B cell (primary cell): ENCODE results near the gene STK17A. TPM values are rescaled to one million over a fixed set of nuclear protein-coding genes. Genes with fewer than 3 reads are reported as not detected.

Experiments
- ATAC-seq: fragments of 200-7000 bp; cut with Tn5 transposase; one replicate; pipeline ENCODE4 v1.10.0; 2021; ENCODE audit warnings: low read depth, mild to moderate bottlenecking, moderate number of reproducible peaks, moderate library complexity
- CTCF ChIA-PET: fragments of 350-600 bp; sonication (Branson Sonifier 250); formaldehyde crosslinking; loops from one replicate; lab custom pipeline; 2021; ENCODE audit warnings: antibody characterized with exemption, inconsistent platforms; lab: Charles Lee
- POLR2A ChIA-PET: fragments of 350-600 bp; sonication (Branson Sonifier 250); formaldehyde crosslinking; loops from one replicate; lab custom pipeline; 2021; ENCODE audit warnings: antibody characterized with exemption; lab: Charles Lee
- DNase-seq: peaks from one replicate; pipeline ENCODE4 v3.0.0; 2013
- H2AFZ ChIP-seq: 2 replicates; pipeline ENCODE4 v1.6.1; 2012; ENCODE audit warnings: mild to moderate bottlenecking, low read depth, low read length; ENCODE audit not compliant: insufficient read depth, poor library complexity, severe bottlenecking
- H3K27ac ChIP-seq, 2 donors: 1 replicate in 1 of 2; 2 replicates in 1 of 2; pipeline ENCODE4 v1.5.1; 2012 to 2013; ENCODE audit warnings: low read length in 2 of 2, mild to moderate bottlenecking in 2 of 2, moderate library complexity in 1 of 2
- H3K27me3 ChIP-seq, 4 experiments: fragments of 200-600 bp in 1 of 4; sonication (generic) in 1 of 4; replicated peaks in 1 of 4; 1 replicate in 2 of 4; 2 replicates in 2 of 4; pipeline versions ENCODE4 v1.6.1 to v1.7.0; 2013 to 2016; ENCODE audit warnings: low read length in 3 of 4, mild to moderate bottlenecking in 2 of 4, mixed read lengths in 1 of 4, moderate library complexity in 1 of 4; ENCODE audit not compliant: insufficient read depth in 4 of 4, control insufficient read depth in 3 of 4; ENCODE audit errors: control extremely low read depth in 1 of 4
- H3K36me3 ChIP-seq, 2 experiments: replicated peaks in 1 of 2; 1 replicate in 1 of 2; 2 replicates in 1 of 2; pipeline versions ENCODE4 v1.6.1 to v1.7.1; 2013; ENCODE audit warnings: low read length in 1 of 2; ENCODE audit not compliant: insufficient read depth in 2 of 2, control insufficient read depth in 1 of 2; ENCODE audit errors: control extremely low read depth in 1 of 2, extremely low read depth in 1 of 2
- H3K4me1 ChIP-seq, 2 donors: fragments of 200-600 bp in 1 of 2; sonication (generic) in 1 of 2; 1 replicate in 1 of 2; 2 replicates in 1 of 2; pipeline versions ENCODE4 v1.5.1 to v1.6.1; 2013 to 2017; ENCODE audit warnings: low read length in 2 of 2; ENCODE audit not compliant: control insufficient read depth in 2 of 2, insufficient read depth in 2 of 2
- H3K4me2 ChIP-seq: replicated peaks from 2 replicates; pipeline ENCODE3; 2012; ENCODE audit warnings: mild to moderate bottlenecking, low read depth, low read length; ENCODE audit not compliant: poor library complexity, severe bottlenecking
- H3K4me3 ChIP-seq, 5 experiments: fragments of 200-600 bp in 1 of 5; sonication (generic) in 1 of 5; 1 replicate in 3 of 5; 2 replicates in 2 of 5; pipeline versions ENCODE4 v1.5.1 to v1.7.0; 2011 to 2016; ENCODE audit warnings: low read length in 4 of 5, mild to moderate bottlenecking in 4 of 5, low read depth in 2 of 5, control low read depth in 1 of 5, moderate library complexity in 1 of 5; ENCODE audit not compliant: insufficient read depth in 1 of 5; ENCODE audit errors: control extremely low read depth in 1 of 5, extremely low read depth in 1 of 5
- H3K79me2 ChIP-seq: fragments of 200-600 bp; sonication (generic); one replicate; pipeline ENCODE4 v1.6.0; 2016; ENCODE audit warnings: low read length; ENCODE audit not compliant: control insufficient read depth, insufficient read depth
- H3K9ac ChIP-seq: fragments of 200-600 bp; sonication (generic); 2 replicates; pipeline ENCODE4 v1.6.1; 2017; ENCODE audit warnings: mild to moderate bottlenecking, low read length, moderate library complexity
- H3K9me3 ChIP-seq, 3 donors: one replicate each; pipeline versions ENCODE4 v1.6.1 to v1.7.1; 2013; ENCODE audit warnings: low read length in 2 of 3; ENCODE audit not compliant: control insufficient read depth in 2 of 3, insufficient read depth in 1 of 3; ENCODE audit errors: control extremely low read depth in 1 of 3
- H4K20me1 ChIP-seq: 2 replicates; pipeline ENCODE4 v1.6.0; 2012; ENCODE audit warnings: mild to moderate bottlenecking, low read length; ENCODE audit not compliant: insufficient read depth, control insufficient read depth, poor library complexity, severe bottlenecking
- H3K27ac Mint-ChIP-seq: one replicate; pipeline ENCODE4 v1.8.0; 2021; ENCODE audit warnings: mixed read lengths
- H3K27me3 Mint-ChIP-seq: one replicate; pipeline ENCODE4 v1.8.0; 2021; ENCODE audit warnings: mixed read lengths
- H3K4me1 Mint-ChIP-seq: one replicate; pipeline ENCODE4 v1.8.0; 2021; ENCODE audit warnings: mixed read lengths
- H3K4me3 Mint-ChIP-seq: one replicate; pipeline ENCODE4 v1.8.0; 2021; ENCODE audit warnings: mixed read lengths
- H3K9me3 Mint-ChIP-seq: one replicate; pipeline ENCODE4 v1.8.0; 2022; ENCODE audit warnings: mixed read lengths; ENCODE audit not compliant: insufficient read depth
- CTCF ChIP-seq: fragments of 200-600 bp; IDR thresholded peaks from one replicate; pipeline ENCODE4 v1.8.0; 2022; ENCODE audit warnings: antibody characterized with exemption, mild to moderate bottlenecking
- EZH2 ChIP-seq: IDR thresholded peaks from 2 replicates; pipeline ENCODE4 v1.6.1; 2012; ENCODE audit warnings: borderline replicate concordance, low read depth, mild to moderate bottlenecking, moderate library complexity, low read length; ENCODE audit not compliant: insufficient read depth, poor library complexity, severe bottlenecking
- WGBS: methylation state at CpG from one replicate; pipeline ENCODE4 v1.1.5; 2013; ENCODE audit warnings: missing lambda C conversion rate; ENCODE audit not compliant: insufficient coverage; 5-methylcytosine and 5-hydroxymethylcytosine counted together
- intact Hi-C: fragments of 100-400 bp; cut with micrococcal nuclease; formaldehyde crosslinking; loops from one replicate; pipeline ENCODE4 v1.10.0; 2022
- polyA plus RNA-seq: library from polyadenylated mRNA; depleted of rRNA; stranded (reverse); fragments of >200 nt; gene quantifications from 2 replicates; pipeline ENCODE4 v1.2.3, GENCODE V29; 2012
- total RNA-seq, 2 donors: library from RNA; stranded (reverse); fragments of 120-200 nt in 1 of 2; gene quantifications; 1 replicate in 1 of 2; 2 replicates in 1 of 2; pipeline versions ENCODE4 v1.2.3 to v1.2.4, GENCODE V29; 2013 to 2022

The STK17A gene
- total and polyA plus RNA-seq, 2 donors (not counting 1 experiment from before 2014, with no cell fraction given), result 72.8 to 111 TPM

DNA sequence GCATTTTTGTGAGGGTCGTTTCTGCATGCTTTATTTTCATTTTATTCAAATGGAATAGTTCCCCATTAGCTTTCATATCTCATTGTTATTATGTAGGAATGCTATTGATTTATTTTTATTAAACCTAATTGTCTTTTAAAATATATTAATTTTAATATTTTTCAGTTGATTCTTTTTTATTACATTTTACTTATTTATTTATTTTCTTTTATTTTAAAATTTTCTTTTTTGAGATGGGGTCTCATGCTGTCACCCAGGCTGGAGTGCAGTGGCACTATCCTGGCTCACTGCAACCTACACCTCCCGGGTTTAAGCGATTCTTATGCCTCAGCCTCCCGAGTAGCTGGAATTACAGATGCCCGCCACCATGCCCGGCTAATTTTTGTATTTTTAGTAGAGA is 7.4 kb upstream of the STK17A start:
- H2AFZ ChIP-seq, result no peak overlapping the region
- H3K4me1 Mint-ChIP-seq, result no peaks in the 10 kb centered on the region
- DNase-seq (no peak), ATAC-seq (no peak)
- H3K9me3 Mint-ChIP-seq, result no peaks in the 10 kb centered on the region
- no peak overlapping the region for H3K4me2 ChIP-seq
- H3K4me3 Mint-ChIP-seq, result no peak overlapping the region
- H3K27ac Mint-ChIP-seq, result no peak overlapping the region
- no peaks in the 10 kb centered on the region for H3K4me1 ChIP-seq
- H3K36me3 ChIP-seq, result no peaks in the 10 kb centered on the region
- H3K9me3 ChIP-seq, result no peaks in the 10 kb centered on the region
- no CpG with 5 or more reads among the region's 6 CpGs for WGBS
- ChIA-PET POLR2A (no interaction called here), CTCF (interaction anchor here (1.7 to 4.1 kb wide), 3 partner anchors 7 to 146 kb away, joined by 5 to 21 read pairs (median 6); partner anchors contain the start of gene STK17A)
- H3K79me2 ChIP-seq, result no peaks in the 10 kb centered on the region
- H3K9ac ChIP-seq, result no peak overlapping the region
- H3K4me3 ChIP-seq, result no peak overlapping the region
- H3K27me3 Mint-ChIP-seq, result no peaks in the 10 kb centered on the region
- no peak overlapping the region for H3K27ac ChIP-seq
- H4K20me1 ChIP-seq, result no peaks in the 10 kb centered on the region
- no peaks in the 10 kb centered on the region for H3K27me3 ChIP-seq
- intact Hi-C loops, result no loop called here
- no peak for TF ChIP-seq CTCF
- no peak for TF ChIP-seq EZH2

- TF ChIP-seq CTCF (no peak), EZH2 (no peak)
- DNase-seq (no peak), ATAC-seq (no peak)
- H3K4me1 Mint-ChIP-seq, result no peaks in the 10 kb centered on the region
- H3K4me3 ChIP-seq, result no peak overlapping the region
- no peaks in the 10 kb centered on the region for H4K20me1 ChIP-seq
- H3K4me2 ChIP-seq, result no peak overlapping the region
- no peaks in the 10 kb centered on the region for H3K4me1 ChIP-seq
- ChIA-PET POLR2A (no interaction called here), CTCF (no interaction called here)
- no peaks in the 10 kb centered on the region for H3K9me3 Mint-ChIP-seq
- no peak overlapping the region for H2AFZ ChIP-seq
- H3K79me2 ChIP-seq, result no peaks in the 10 kb centered on the region
- no peak overlapping the region for H3K9ac ChIP-seq
- H3K27me3 Mint-ChIP-seq, result no peaks in the 10 kb centered on the region
- no peak overlapping the region for H3K27ac ChIP-seq
- no peak overlapping the region for H3K27ac Mint-ChIP-seq
- peaks cover 0 to 1% (median 0%) of the 10 kb centered on the region in 4 experiments for H3K27me3 ChIP-seq
- no peaks in the 10 kb centered on the region for H3K9me3 ChIP-seq
- no CpG with 5 or more reads among the region's 3 CpGs for WGBS
- no peak overlapping the region for H3K4me3 Mint-ChIP-seq
- no peaks in the 10 kb centered on the region for H3K36me3 ChIP-seq
- intact Hi-C loops, result no loop called here
These were observed 6.7 kb upstream of the STK17A start for GRCh38 chr7:43576241-43576640.
